H1 (cell line): ENCODE data around the gene CACNA1A. TPM values are rescaled to one million over a fixed set of nuclear protein-coding genes. Genes with fewer than 3 reads are reported as not detected.

Experiments
- CTCF ChIA-PET: fragments of 300-600 bp; sonication (Branson Sonifier 250); formaldehyde crosslinking; loops from one replicate; lab custom pipeline; 2021; ENCODE audit not compliant: partially characterized antibody; lab: Charles Lee
- POLR2A ChIA-PET: fragments of 300-600 bp; sonication (Branson Sonifier 250); formaldehyde crosslinking; loops from one replicate; lab custom pipeline; 2021; ENCODE audit warnings: inconsistent platforms; ENCODE audit not compliant: partially characterized antibody; lab: Charles Lee
- DNase-seq, 2 experiments: peaks; one replicate each; pipeline versions ENCODE4 v3.0.0 to v3.0.0-alpha.2; 2010 to 2022; ENCODE audit warnings: low spot score in 2 of 2, low read depth in 1 of 2, mixed read lengths in 1 of 2
- FAIRE-seq: peaks from 2 replicates; lab custom pipeline; 2011; peaks lifted over from hg19 to GRCh38; lab: Jason Lieb, UNC
- H2AFZ ChIP-seq: 2 replicates; pipeline ENCODE4 v1.8.1; 2012; ENCODE audit warnings: low read length, inconsistent platforms
- H2AK5ac ChIP-seq: 2 replicates; pipeline ENCODE4 v1.6.1; 2013; ENCODE audit warnings: low read depth, low read length
- H2BK120ac ChIP-seq: replicated peaks from 2 replicates; pipeline ENCODE3; 2013; ENCODE audit warnings: low read depth, low read length, inconsistent platforms
- H2BK12ac ChIP-seq: 2 replicates; pipeline ENCODE4 v1.6.1; 2013; ENCODE audit warnings: low read depth, low read length
- H2BK15ac ChIP-seq: 2 replicates; pipeline ENCODE4 v1.6.1; 2013; ENCODE audit warnings: low read length
- H2BK20ac ChIP-seq: 2 replicates; pipeline ENCODE4 v1.6.1; 2013; ENCODE audit warnings: low read length
- H2BK5ac ChIP-seq: 2 replicates; pipeline ENCODE4 v1.6.1; 2013; ENCODE audit warnings: low read depth, low read length
- H3K14ac ChIP-seq: 2 replicates; pipeline ENCODE4 v1.6.1; 2013; ENCODE audit warnings: inconsistent platforms; ENCODE audit not compliant: insufficient read length
- H3K18ac ChIP-seq: 2 replicates; pipeline ENCODE4 v1.6.1; 2013; ENCODE audit warnings: low read length; ENCODE audit errors: extremely low read depth
- H3K23ac ChIP-seq: 2 replicates; pipeline ENCODE4 v1.6.1; 2013; ENCODE audit warnings: inconsistent platforms; ENCODE audit not compliant: insufficient read length
- H3K23me2 ChIP-seq: 2 replicates; pipeline ENCODE4 v1.6.1; 2013; ENCODE audit warnings: low read depth, low read length
- H3K27ac ChIP-seq: 2 replicates; pipeline ENCODE4 v1.6.1; 2011; ENCODE audit warnings: low read depth, low read length, inconsistent platforms
- H3K27me3 ChIP-seq, 4 experiments: replicated peaks in 1 of 4; 1 replicate in 1 of 4; 2 replicates in 3 of 4; pipeline versions ENCODE4 v1.6.1 to v1.8.1; 2011 to 2013; ENCODE audit warnings: low read length in 3 of 4, mild to moderate bottlenecking in 3 of 4, inconsistent platforms in 2 of 4, mixed read lengths in 2 of 4, moderate library complexity in 1 of 4; ENCODE audit not compliant: control insufficient read depth in 3 of 4, insufficient read depth in 3 of 4; ENCODE audit errors: extremely low read depth in 1 of 4
- H3K36me3 ChIP-seq, 4 experiments: 2 replicates each; pipeline versions ENCODE4 v1.6.1 to v1.8.1; 2011 to 2013; ENCODE audit warnings: mild to moderate bottlenecking in 4 of 4, low read length in 3 of 4, moderate library complexity in 2 of 4, control low read depth in 1 of 4, inconsistent platforms in 1 of 4; ENCODE audit not compliant: insufficient read depth in 4 of 4, control insufficient read depth in 2 of 4
- H3K4ac ChIP-seq: replicated peaks from 2 replicates; pipeline ENCODE3; 2013; ENCODE audit warnings: low read length, low read depth, mixed read lengths, inconsistent platforms; ENCODE audit not compliant: insufficient read length
- H3K4me1 ChIP-seq, 4 experiments: replicated peaks in 1 of 4; 1 replicate in 1 of 4; 2 replicates in 3 of 4; pipeline versions ENCODE4 v1.6.1 to v1.8.1; 2011 to 2013; ENCODE audit warnings: low read length in 3 of 4, inconsistent platforms in 2 of 4, mixed read lengths in 1 of 4; ENCODE audit not compliant: insufficient read depth in 4 of 4, control insufficient read depth in 3 of 4
- H3K4me2 ChIP-seq, 2 experiments: 2 replicates each; pipeline versions ENCODE4 v1.6.1 to v1.8.1; 2011 to 2013; ENCODE audit warnings: low read depth in 2 of 2, low read length in 2 of 2, control low read depth in 1 of 2, inconsistent platforms in 1 of 2, mild to moderate bottlenecking in 1 of 2; ENCODE audit not compliant: insufficient read depth in 1 of 2
- H3K4me3 ChIP-seq, 4 experiments: fragments of 200-600, 300-600 bp in 1 of 4; sonication (generic), shearing (Covaris generic), sonication (Bioruptor Twin) in 1 of 4; 2 replicates each; pipeline versions ENCODE4 v1.5.1 to v1.8.1; 2011 to 2016; ENCODE audit warnings: low read length in 4 of 4, low read depth in 3 of 4, control low read depth in 2 of 4, inconsistent platforms in 2 of 4, mild to moderate bottlenecking in 2 of 4, mixed read lengths in 1 of 4, moderate library complexity in 1 of 4; ENCODE audit not compliant: insufficient read depth in 2 of 4; ENCODE audit errors: extremely low read depth in 1 of 4
- H3K56ac ChIP-seq: replicated peaks from 2 replicates; pipeline ENCODE3; 2013; ENCODE audit warnings: low read depth, mild to moderate bottlenecking, mixed read lengths, low read length, inconsistent platforms; ENCODE audit not compliant: insufficient read length
- H3K79me1 ChIP-seq: 2 replicates; pipeline ENCODE4 v1.6.1; 2013; ENCODE audit warnings: low read depth, low read length, control low read depth
- H3K79me2 ChIP-seq, 2 experiments: 2 replicates each; pipeline versions ENCODE4 v1.6.1 to v1.8.1; 2012 to 2013; ENCODE audit warnings: low read length in 2 of 2, mild to moderate bottlenecking in 2 of 2, inconsistent platforms in 1 of 2; ENCODE audit not compliant: insufficient read depth in 2 of 2, control insufficient read depth in 1 of 2
- H3K9ac ChIP-seq, 4 experiments: replicated peaks in 1 of 4; 1 replicate in 1 of 4; 2 replicates in 3 of 4; pipeline versions ENCODE4 v1.6.1 to v1.8.1; 2011 to 2013; ENCODE audit warnings: low read depth in 3 of 4, low read length in 3 of 4, control low read depth in 2 of 4, mild to moderate bottlenecking in 2 of 4, moderate library complexity in 2 of 4, inconsistent platforms in 1 of 4; ENCODE audit errors: extremely low read depth in 1 of 4
- H3K9me3 ChIP-seq, 2 experiments: 2 replicates each; pipeline versions ENCODE4 v1.6.1 to v1.8.1; 2012 to 2013; ENCODE audit warnings: mild to moderate bottlenecking in 2 of 2, moderate library complexity in 2 of 2, control low read depth in 1 of 2, inconsistent platforms in 1 of 2, low read depth in 1 of 2, low read length in 1 of 2, mixed read lengths in 1 of 2; ENCODE audit not compliant: insufficient read depth in 2 of 2
- H4K20me1 ChIP-seq, 2 experiments: replicated peaks in 1 of 2; 2 replicates each; pipeline versions ENCODE3 to v1.8.1; 2011 to 2013; ENCODE audit warnings: inconsistent platforms in 2 of 2, low read length in 2 of 2, mild to moderate bottlenecking in 1 of 2; ENCODE audit not compliant: insufficient read depth in 2 of 2, control insufficient read depth in 1 of 2
- H4K5ac ChIP-seq: 2 replicates; pipeline ENCODE4 v1.6.1; 2013; ENCODE audit warnings: low read length, low read depth, mixed read lengths, inconsistent platforms; ENCODE audit not compliant: insufficient read length
- H4K8ac ChIP-seq: 2 replicates; pipeline ENCODE4 v1.8.0; 2013; ENCODE audit warnings: mild to moderate bottlenecking, moderate library complexity, low read length, inconsistent platforms; ENCODE audit not compliant: insufficient read depth; ENCODE audit errors: extremely low read depth
- H4K91ac ChIP-seq: replicated peaks from 2 replicates; pipeline ENCODE3; 2013; ENCODE audit warnings: low read length, mixed read lengths, inconsistent platforms; ENCODE audit not compliant: insufficient read length
- ASH2L ChIP-seq: fragments of 200-600, 300-600 bp; sonication (generic); IDR thresholded peaks from one replicate; pipeline ENCODE4 v1.7.1; 2017; ENCODE audit warnings: low read length
- BCL11A ChIP-seq, 2 experiments: IDR thresholded peaks; one replicate each; pipeline ENCODE4 v1.6.1; 2011; ENCODE audit warnings: low read depth in 2 of 2, low read length in 2 of 2, mild to moderate bottlenecking in 2 of 2
- CBX8 ChIP-seq: fragments of 300-800, 300-1000 bp; sonication (generic); IDR thresholded peaks from 2 replicates; pipeline ENCODE4 v1.7.1; 2016; ENCODE audit warnings: low read depth, low read length, borderline replicate concordance
- EP300 ChIP-seq, 2 experiments: IDR thresholded peaks; 1 replicate in 1 of 2; 2 replicates in 1 of 2; pipeline ENCODE4 v1.6.1; 2011 to 2012; ENCODE audit warnings: low read depth in 2 of 2, low read length in 2 of 2, mild to moderate bottlenecking in 2 of 2, borderline replicate concordance in 1 of 2, inconsistent platforms in 1 of 2, moderate library complexity in 1 of 2
- EZH2 ChIP-seq: fragments of 200-600 bp; sonication (generic); IDR thresholded peaks from 2 replicates; pipeline ENCODE4 v1.7.1; 2012; ENCODE audit warnings: low read depth, mild to moderate bottlenecking, moderate library complexity, low read length, inconsistent platforms; ENCODE audit not compliant: severe bottlenecking
- FOSL1 ChIP-seq: IDR thresholded peaks from 2 replicates; pipeline ENCODE4 v1.6.1; 2011; ENCODE audit warnings: mild to moderate bottlenecking, low read depth, low read length, moderate library complexity; ENCODE audit not compliant: insufficient read depth
- KDM1A ChIP-seq: fragments of 200-600, 300-600 bp; sonication (generic); IDR thresholded peaks from 2 replicates; pipeline ENCODE4 v1.7.1; 2016; ENCODE audit warnings: mild to moderate bottlenecking, low read length, borderline replicate concordance
- MAFK ChIP-seq: IDR thresholded peaks from 2 replicates; pipeline ENCODE4 v1.6.1; 2012; ENCODE audit warnings: low read depth, mild to moderate bottlenecking, improper control_type of control experiment, low read length
- NANOG ChIP-seq: IDR thresholded peaks from 2 replicates; pipeline ENCODE4 v1.6.1; 2011; ENCODE audit warnings: low read length, low read depth, mild to moderate bottlenecking, inconsistent platforms; ENCODE audit not compliant: insufficient read depth, poor library complexity, severe bottlenecking
- RBBP5 ChIP-seq: IDR thresholded peaks from 2 replicates; pipeline ENCODE4 v1.7.1; 2012; ENCODE audit warnings: low read depth, mild to moderate bottlenecking, inconsistent platforms, low read length, moderate library complexity, borderline replicate concordance
- SRF ChIP-seq: IDR thresholded peaks from 2 replicates; pipeline ENCODE4 v1.6.1; 2011; ENCODE audit warnings: mild to moderate bottlenecking, low read depth, low read length, moderate library complexity
- TBP ChIP-seq: IDR thresholded peaks from 2 replicates; pipeline ENCODE4 v1.6.1; 2011; ENCODE audit warnings: low read depth, low read length, improper control_type of control experiment
- TCF12 ChIP-seq: IDR thresholded peaks from 2 replicates; pipeline ENCODE4 v1.6.1; 2011; ENCODE audit warnings: low read depth, mild to moderate bottlenecking, low read length
- TEAD4 ChIP-seq: IDR thresholded peaks from 2 replicates; pipeline ENCODE4 v1.6.1; 2012; ENCODE audit warnings: low read depth, low read length, inconsistent platforms, mixed read lengths
- WGBS, 2 experiments: shearing (Covaris generic) in 1 of 2; methylation state at CpG; one replicate each; pipeline versions ENCODE4 v1.1.6 to v1.1.7; 2013 to 2015; ENCODE audit warnings: low lambda C conversion rate in 2 of 2, mixed read lengths in 2 of 2, inconsistent platforms in 1 of 2, low coverage in 1 of 2, missing lambda C conversion rate in 1 of 2; ENCODE audit not compliant: insufficient replicate concordance in 2 of 2, insufficient coverage in 1 of 2, insufficient read length in 1 of 2; ENCODE audit errors: extremely low coverage in 1 of 2, missing lambda C conversion rate in 1 of 2; 5-methylcytosine and 5-hydroxymethylcytosine counted together
- polyA plus RNA-seq, 7 experiments: library from polyadenylated mRNA; depleted of rRNA in 3 of 7; stranded (reverse) in 5 of 7; unstranded in 2 of 7; fragments of >200 nt in 5 of 7; fragments of 200-250 nt in 2 of 7; gene quantifications; 1 replicate in 5 of 7; 2 replicates in 1 of 7; 4 replicates in 1 of 7; pipeline versions ENCODE4 v1.2.1 to v1.2.3, GENCODE V29; 2011 to 2013; ENCODE audit warnings: missing spikeins in 2 of 7, mixed read lengths in 2 of 7
- total RNA-seq: library from RNA; stranded (reverse); fragmentation: NEBNext Ultra II Directional; extraction: Animal tissue kit (Norgen Biotek cat#: 25700); gene quantifications from 2 replicates; pipeline ENCODE4 v1.2.1, GENCODE V29; 2021

Gene CACNA1A
- total and polyA plus RNA-seq, 2 of the 8 experiments (the other 6 are each of a cell fraction or from before 2014, with no cell fraction given) = 10.7 to 25.3 TPM

DNA sequence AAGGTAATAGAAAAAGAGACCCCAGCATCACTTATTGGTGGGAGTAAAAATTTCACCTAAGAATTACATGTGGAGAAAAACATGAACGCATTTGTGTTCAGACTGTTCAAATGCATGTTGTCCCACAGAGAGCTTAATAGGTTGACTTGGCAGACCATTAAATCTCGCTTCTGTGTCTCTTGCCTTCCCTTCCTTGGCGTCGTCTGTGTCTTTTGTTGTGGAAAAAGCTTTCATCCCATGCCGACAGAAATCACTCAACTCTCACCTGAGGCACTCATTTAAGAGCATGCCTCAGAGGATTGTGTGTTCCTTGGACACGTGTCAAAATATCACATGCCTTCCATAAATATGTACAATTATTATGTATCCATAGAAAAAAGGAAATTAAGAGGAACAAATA lies 24.4 kb upstream of the CACNA1A start:
- Histone ChIP-seq H3K56ac (no peak overlapping the region), H2AFZ (no peak overlapping the region), H3K9me3 (no peaks in the 10 kb centered on the region), H3K36me3 (no peaks in the 10 kb centered on the region), H2AK5ac (no peak overlapping the region), H2BK12ac (no peak overlapping the region), H3K4me1 (no peaks in the 10 kb centered on the region), H3K79me1 (no peaks in the 10 kb centered on the region), H4K8ac (no peak overlapping the region), H2BK15ac (no peak overlapping the region), H3K79me2 (no peaks in the 10 kb centered on the region), H3K23me2 (no peaks in the 10 kb centered on the region; the same call in 1 of the 2 replicates), H3K14ac (no peak overlapping the region), H3K4me2 (0 out of 4 replicates have a peak overlapping the region, but pooled peaks of 1 of the 2 experiments have one; percentile 29), H2BK120ac (no peak overlapping the region), H2BK5ac (no peak overlapping the region), H3K27ac (no peak overlapping the region), H2BK20ac (no peak overlapping the region), H3K18ac (no peak overlapping the region), H4K20me1 (no peaks in the 10 kb centered on the region), H3K4me3 (no peak overlapping the region), H4K5ac (no peak overlapping the region), H3K27me3 (no peaks in the 10 kb centered on the region; a peak in 1 of 7 replicates), H4K91ac (no peak overlapping the region), H3K23ac (no peak overlapping the region), H3K9ac (no peak overlapping the region), H3K4ac (no peak overlapping the region)
- ChIA-PET CTCF (interaction anchor here (1.1 to 1.3 kb wide), 3 partner anchors 10 to 17 kb away, joined by 3 to 4 read pairs (median 3); no protein-coding TSS in a partner anchor), POLR2A (interaction anchor here (0.9 kb wide), 1 partner anchor 9 kb away, joined by 3 read pairs; no protein-coding TSS in a partner anchor)
- DNase-seq (no peak), FAIRE-seq (peak; percentile 76)
- 29% methylated on average over 6 of the region's 6 CpGs; no CpG with 5 or more reads in 1 of the 2 experiments for WGBS, 2 experiments
- no peak for TF ChIP-seq TEAD4
- TF ChIP-seq EP300 (IDR thresholded peaks at IDR 0.05; ENCODE audit: borderline replicate concordance in 1 of 2, low read depth in 2 of 2, low read length in 2 of 2) = no peak
- TF ChIP-seq BCL11A (IDR thresholded peaks at IDR 0.05; ENCODE audit: low read depth in 2 of 2, low read length in 2 of 2) = no peak
- no peak for TF ChIP-seq TCF12
- no peak for TF ChIP-seq NANOG
- TF ChIP-seq EZH2 = no peak
- TF ChIP-seq RBBP5 = no peak
- no peak for TF ChIP-seq KDM1A
- no peak for TF ChIP-seq ASH2L
- no peak for TF ChIP-seq SRF
- TF ChIP-seq FOSL1 = no peak
- no peak for TF ChIP-seq CBX8
- no peak for TF ChIP-seq MAFK
- TF ChIP-seq TBP = no peak
